Smooth muscle cell (in vitro differentiated cells): ENCODE data around the gene IL17RB. TPM values are rescaled to one million over a fixed set of nuclear protein-coding genes. Genes with fewer than 3 reads are reported as not detected.

Source experiments
- DNase-seq: peaks from one replicate; lab custom pipeline; 2025; ENCODE audit not compliant: unreplicated experiment; lab: John Stamatoyannopoulos, UW
- H2AFZ ChIP-seq: fragments of 200-600 bp; sonication (generic); 2 replicates; pipeline ENCODE4 v1.6.0; 2016; ENCODE audit warnings: antibody characterized with exemption, low read depth, mild to moderate bottlenecking
- H3F3A ChIP-seq: fragments of 200-600 bp; sonication (generic); 2 replicates; pipeline ENCODE4 v1.6.0; 2017; ENCODE audit warnings: antibody characterized with exemption, low read depth
- H3K27ac ChIP-seq: fragments of 200-600 bp; sonication (generic); 2 replicates; pipeline ENCODE4 v1.5.1; 2016; ENCODE audit warnings: low read depth, mild to moderate bottlenecking
- H3K27me3 ChIP-seq: fragments of 200-600 bp; sonication (generic); 2 replicates; pipeline ENCODE4 v1.6.1; 2016; ENCODE audit warnings: low read depth, mild to moderate bottlenecking
- H3K36me3 ChIP-seq: fragments of 200-600 bp; sonication (generic); 2 replicates; pipeline ENCODE4 v1.5.1; 2016; ENCODE audit warnings: low read depth
- H3K4me1 ChIP-seq: fragments of 200-600 bp; sonication (generic); 2 replicates; pipeline ENCODE4 v1.5.1; 2016; ENCODE audit warnings: low read depth
- H3K4me2 ChIP-seq: fragments of 200-600 bp; sonication (generic); 2 replicates; pipeline ENCODE4 v1.6.0; 2016; ENCODE audit warnings: mild to moderate bottlenecking
- H3K4me3 ChIP-seq: fragments of 200-600 bp; sonication (generic); 2 replicates; pipeline ENCODE4 v1.5.1; 2016; ENCODE audit warnings: mild to moderate bottlenecking
- H3K79me2 ChIP-seq: fragments of 200-600 bp; sonication (generic); 2 replicates; pipeline ENCODE4 v1.6.0; 2016; ENCODE audit warnings: low read depth, mild to moderate bottlenecking
- H3K9ac ChIP-seq: fragments of 200-600 bp; sonication (generic); 2 replicates; pipeline ENCODE4 v1.6.0; 2016; ENCODE audit warnings: low read depth
- H3K9me3 ChIP-seq: fragments of 200-600 bp; sonication (generic); replicated peaks from 2 replicates; pipeline ENCODE4 v1.5.1; 2016; ENCODE audit warnings: low read depth
- H4K20me1 ChIP-seq: fragments of 200-600 bp; sonication (generic); 2 replicates; pipeline ENCODE4 v1.6.0; 2016; ENCODE audit warnings: low read depth
- CTCF ChIP-seq: fragments of 200-600 bp; sonication (generic); IDR thresholded peaks from 2 replicates; pipeline ENCODE4 v1.5.1; 2017; ENCODE audit warnings: borderline replicate concordance, mild to moderate bottlenecking, antibody characterized with exemption; ENCODE audit not compliant: insufficient read depth, poor library complexity, severe bottlenecking
- WGBS: methylation state at CpG from one replicate; pipeline ENCODE4 v1.1.7; 2016; ENCODE audit warnings: low lambda C conversion rate; 5-methylcytosine and 5-hydroxymethylcytosine counted together
- polyA plus RNA-seq: library from polyadenylated mRNA; unstranded; fragments of >200 nt; fragmentation: Nextera tagmentation; extraction: Ambion mirVana; gene quantifications from 2 replicates; pipeline ENCODE4 v1.2.1, GENCODE V29; 2016
- total RNA-seq: library from RNA; depleted of rRNA; stranded (reverse); fragments of >200 nt; gene quantifications from 2 replicates; pipeline ENCODE4 v1.2.3, GENCODE V29; 2014

Gene IL17RB
- total and polyA plus RNA-seq, 2 experiments from 2014 or later = 0.40 TPM; not detected in 1

GRCh38 chr3:53808496-53808895 lies 37.9 kb upstream of the IL17RB start:
- 95% methylated on average over 13 of the region's 13 CpGs for WGBS

GRCh38 chr3:53809267-53809666 lies 37.1 kb upstream of the IL17RB start:
- no peaks in the 10 kb centered on the region for H3K79me2 ChIP-seq
- WGBS = 94% methylated on average over 12 of the region's 12 CpGs
- DNase-seq = no peak

More at GRCh38 chr3:53808496-53808895, 37.9 kb upstream of the IL17RB start:
- no peak overlapping the region for H3K9ac ChIP-seq
- no peaks in the 10 kb centered on the region for H3K79me2 ChIP-seq
- H3K4me1 ChIP-seq = peaks cover 5% of the 10 kb centered on the region
- H2AFZ ChIP-seq = no peak overlapping the region
- no peak overlapping the region for H3K4me3 ChIP-seq
- TF ChIP-seq CTCF = no peak
- H3K36me3 ChIP-seq = no peaks in the 10 kb centered on the region
- H3K27me3 ChIP-seq = no peaks in the 10 kb centered on the region
- no peaks in the 10 kb centered on the region for H3F3A ChIP-seq
- H3K9me3 ChIP-seq = no peaks in the 10 kb centered on the region
- no peak overlapping the region for H3K27ac ChIP-seq
- H3K4me2 ChIP-seq = no peak overlapping the region
- DNase-seq = no peak
- no peaks in the 10 kb centered on the region for H4K20me1 ChIP-seq

GRCh38 chr3:53809764-53810400 lies 36.5 kb upstream of the IL17RB start:
- no peak for TF ChIP-seq CTCF
- Histone ChIP-seq H3K9ac (no peak overlapping the region), H3K4me2 (no peak overlapping the region), H3K79me2 (no peaks in the 10 kb centered on the region), H3K4me1 (no peaks in the 10 kb centered on the region), H4K20me1 (no peaks in the 10 kb centered on the region), H3K27me3 (no peaks in the 10 kb centered on the region), H3F3A (no peaks in the 10 kb centered on the region), H3K36me3 (no peaks in the 10 kb centered on the region), H2AFZ (no peak overlapping the region), H3K9me3 (no peaks in the 10 kb centered on the region), H3K27ac (no peak overlapping the region), H3K4me3 (no peak overlapping the region)
- 96% methylated on average over 28 of the region's 28 CpGs for WGBS
- DNase-seq = no peak

More at GRCh38 chr3:53809267-53809666, 37.1 kb upstream of the IL17RB start:
- Histone ChIP-seq H3K4me3 (no peak overlapping the region), H3K9ac (no peak overlapping the region), H3K4me1 (peaks cover 5% of the 10 kb centered on the region), H2AFZ (no peak overlapping the region), H4K20me1 (no peaks in the 10 kb centered on the region), H3K36me3 (no peaks in the 10 kb centered on the region), H3F3A (no peaks in the 10 kb centered on the region), H3K27ac (no peak overlapping the region), H3K4me2 (no peak overlapping the region), H3K27me3 (no peaks in the 10 kb centered on the region), H3K9me3 (no peaks in the 10 kb centered on the region)
- no peak for TF ChIP-seq CTCF
